ENCODE results near the gene C2orf15.
"Not testable (repeated sequence)": the region's sequence is repeated elsewhere in the genome, so short reads cannot be mapped to it uniquely, and the experiment has no call there.

The C2orf15 gene

DNA sequence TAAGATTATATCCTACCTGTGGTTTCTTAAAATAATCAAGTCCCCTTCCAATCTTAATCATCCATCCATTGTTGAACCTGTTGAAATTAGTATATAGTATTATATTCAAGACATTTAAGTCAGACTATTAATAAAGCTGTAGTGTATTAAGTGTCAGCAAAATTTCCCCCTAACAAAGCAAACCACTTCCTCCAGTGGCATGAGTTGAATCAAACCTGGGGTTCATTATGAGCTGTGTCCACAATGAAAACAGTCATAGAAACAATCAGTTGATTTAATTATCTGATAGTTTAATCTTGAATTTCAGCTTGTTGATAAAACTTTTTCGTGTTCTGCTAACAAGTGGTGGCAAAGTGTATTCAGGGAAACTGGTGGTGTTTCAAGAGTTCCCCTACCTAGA lies 28.0 kb downstream of the C2orf15 start:
- DNase-seq = no peak

DNA sequence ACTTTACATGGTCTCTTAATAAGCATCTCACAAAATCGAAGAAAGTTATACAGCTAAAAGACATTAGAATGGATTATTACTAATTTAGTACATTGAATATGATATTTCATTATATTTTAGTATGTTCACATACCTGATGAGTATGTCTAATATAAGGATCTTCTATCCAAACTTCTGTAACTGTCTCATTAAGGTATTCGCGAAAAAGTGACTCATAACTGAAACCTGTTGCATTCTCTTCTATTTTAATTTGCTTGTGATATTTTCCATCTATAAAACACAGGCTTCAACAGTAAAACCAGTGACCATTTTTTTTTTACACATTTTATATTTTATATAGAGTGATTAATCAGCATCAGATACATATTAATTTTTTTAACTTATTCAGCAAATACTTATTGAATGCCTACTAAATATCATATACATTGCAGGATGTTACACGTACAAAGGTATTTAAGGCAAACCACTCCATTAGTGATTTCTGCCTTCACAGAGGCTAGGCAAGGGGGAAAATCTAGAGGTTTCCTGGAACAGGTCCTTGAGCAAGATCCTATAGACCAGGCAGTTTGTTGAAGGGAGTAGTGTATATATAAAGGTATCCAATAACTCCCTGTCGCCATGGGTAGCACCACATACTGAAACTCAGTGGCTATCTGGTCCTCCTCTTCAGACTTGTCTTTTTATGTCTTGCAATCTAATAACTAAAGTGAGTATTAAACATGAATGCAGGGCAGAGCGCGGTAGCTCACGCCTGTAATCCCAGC lies 30.1 kb downstream of the C2orf15 start:
- no peak for DNase-seq

DNA sequence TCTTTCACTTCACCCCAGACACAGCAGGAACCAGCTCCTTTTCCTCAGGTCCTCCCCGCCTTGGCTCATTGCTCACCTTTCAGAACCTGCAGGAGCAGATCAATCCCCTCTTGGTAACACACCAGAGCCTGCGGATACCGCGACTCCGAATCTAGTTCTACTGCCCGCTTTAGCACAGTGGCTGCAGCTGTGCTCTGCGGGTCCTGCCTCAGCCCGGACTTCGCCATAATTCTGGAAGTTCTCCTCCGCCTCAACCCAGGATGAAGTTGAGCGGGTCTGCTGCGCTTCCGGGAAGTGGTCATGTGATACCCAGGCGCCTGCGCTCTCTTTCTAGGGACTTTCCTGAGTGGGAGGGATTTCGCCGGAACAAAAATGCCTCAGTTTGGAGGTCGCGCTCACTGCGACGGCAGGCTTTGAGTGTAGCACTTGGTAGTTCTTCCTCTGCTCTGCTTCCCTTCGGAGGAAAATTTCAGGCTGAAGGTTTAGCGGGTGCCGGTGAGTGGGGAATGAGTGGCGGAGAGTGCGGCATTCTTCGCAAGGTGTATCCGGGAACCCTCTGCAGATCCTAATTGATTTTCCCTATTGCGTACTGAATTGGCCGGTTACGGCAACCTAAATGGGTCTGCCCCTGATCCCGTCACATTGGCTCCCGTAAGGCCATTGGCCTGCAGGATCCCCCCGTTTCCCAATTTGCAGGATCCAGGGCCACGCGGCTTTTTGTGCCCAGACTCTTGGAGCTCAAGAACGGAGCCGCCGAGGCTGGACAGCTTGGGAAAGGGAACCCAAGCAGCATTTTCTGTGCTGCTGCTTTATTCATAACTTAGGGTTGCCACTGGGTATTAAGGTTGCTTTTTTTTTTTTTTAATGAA lies 39.5 kb downstream of the C2orf15 start, which contains the start of the genes MITD1 and MRPL30:
TSS of gene MITD1 (minus strand) at position 304 of the 869 bp plus-strand sequence. CDS start at position 227, 77 bp downstream.
TSS of gene MRPL30 (plus strand) at position 430 of the 869 bp plus-strand sequence. CDS start 5,020 bp downstream, outside the sequence.
- peak; percentile 92 for DNase-seq

DNA sequence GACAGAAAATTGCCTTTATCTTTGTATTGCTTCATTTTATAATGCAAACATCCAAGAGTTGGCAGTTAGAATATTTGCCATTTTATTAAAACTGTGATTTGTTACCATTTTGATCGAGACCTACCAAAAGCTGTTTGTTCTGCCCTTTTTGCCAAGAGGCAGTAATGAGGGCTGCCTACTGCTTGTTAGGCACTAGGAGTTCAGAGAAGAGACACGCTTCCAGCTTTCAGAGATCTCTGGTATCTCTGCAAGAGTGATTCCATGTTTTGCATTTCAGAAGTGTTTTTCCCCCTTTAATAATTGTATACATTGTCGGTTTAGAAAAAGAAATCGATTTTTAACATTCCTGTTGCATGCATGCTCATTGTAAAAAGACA lies 40.1 kb downstream of the C2orf15 start:
- no peak for DNase-seq

DNA sequence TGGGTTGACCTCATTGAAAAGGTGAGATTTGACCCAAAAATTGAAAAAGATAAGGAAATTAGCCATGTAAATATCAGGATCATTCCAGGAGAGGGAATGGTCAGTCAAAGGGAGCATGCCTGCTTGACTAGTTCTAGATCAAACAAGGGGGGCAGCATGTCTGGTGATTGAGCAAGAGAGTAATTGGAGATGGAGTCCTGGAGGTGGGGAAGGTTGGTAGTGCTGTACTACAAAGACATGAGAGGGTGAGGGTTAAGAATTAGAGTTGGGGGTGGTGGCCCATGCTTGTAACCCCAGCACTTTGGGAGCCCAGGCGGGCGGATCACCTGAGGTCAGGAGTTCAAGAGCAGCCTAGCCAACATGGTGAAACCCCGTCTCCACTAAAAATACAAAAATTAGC lies 41.5 kb downstream of the C2orf15 start:
- no peak for DNase-seq

DNA sequence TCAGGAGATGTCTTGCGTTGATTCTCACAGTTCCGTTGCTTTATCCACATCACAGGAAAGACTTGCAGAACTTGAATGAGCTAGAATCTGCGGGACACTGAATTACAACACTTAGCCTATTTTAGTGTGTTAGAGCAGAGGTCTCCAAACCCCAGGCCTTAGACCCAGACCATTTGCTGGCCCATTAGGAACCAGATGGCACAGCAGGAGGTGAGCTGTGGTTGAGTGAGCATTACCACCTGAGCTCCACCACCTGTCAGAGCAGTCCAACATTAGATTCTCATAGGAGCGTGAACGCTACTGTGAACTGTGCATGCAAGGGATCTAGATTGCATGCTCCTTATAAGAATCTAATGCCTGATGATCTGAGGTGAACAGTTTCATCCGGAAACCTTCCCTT lies 43.3 kb downstream of the C2orf15 start:
- no peak for DNase-seq

DNA sequence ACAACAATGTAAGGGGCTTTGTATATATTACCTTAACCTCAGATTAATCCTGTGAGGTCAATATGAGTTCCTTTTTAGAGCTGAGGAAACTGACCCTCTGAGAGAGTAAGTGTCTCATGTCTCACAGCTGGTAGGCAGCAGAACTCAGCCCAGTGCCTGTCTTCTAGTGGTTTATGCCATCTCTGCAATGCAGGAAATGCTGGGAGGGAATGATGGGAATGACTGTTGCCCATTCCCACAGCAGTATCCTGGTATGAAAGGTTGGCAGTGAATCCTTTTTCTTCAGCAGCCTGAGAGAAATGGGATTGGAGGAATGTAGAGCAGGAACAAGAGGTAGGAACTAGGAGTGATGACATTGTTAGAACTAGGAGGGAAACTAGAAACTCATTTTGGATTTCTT lies 45.5 kb downstream of the C2orf15 start:
- no peak for DNase-seq

DNA sequence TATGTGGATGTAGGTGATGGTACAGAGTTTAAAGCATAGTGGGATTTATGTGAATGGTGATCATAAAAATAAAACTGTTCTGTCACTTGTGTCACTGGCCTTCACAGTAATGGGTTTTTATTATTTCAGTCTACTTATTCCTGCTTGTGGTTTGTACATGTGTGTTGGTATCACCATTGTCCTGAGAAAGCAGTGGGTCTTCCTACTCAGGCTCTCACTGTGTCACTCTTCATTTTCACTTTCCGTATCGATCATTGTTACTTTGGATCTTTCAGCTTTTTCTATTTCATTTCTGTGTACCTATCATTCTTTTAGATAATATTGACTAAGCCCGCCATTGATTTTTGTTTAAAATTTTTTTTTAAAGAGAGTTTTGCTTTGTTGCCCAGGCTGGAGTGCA lies 46.9 kb downstream of the C2orf15 start:
- DNase-seq = no peak

DNA sequence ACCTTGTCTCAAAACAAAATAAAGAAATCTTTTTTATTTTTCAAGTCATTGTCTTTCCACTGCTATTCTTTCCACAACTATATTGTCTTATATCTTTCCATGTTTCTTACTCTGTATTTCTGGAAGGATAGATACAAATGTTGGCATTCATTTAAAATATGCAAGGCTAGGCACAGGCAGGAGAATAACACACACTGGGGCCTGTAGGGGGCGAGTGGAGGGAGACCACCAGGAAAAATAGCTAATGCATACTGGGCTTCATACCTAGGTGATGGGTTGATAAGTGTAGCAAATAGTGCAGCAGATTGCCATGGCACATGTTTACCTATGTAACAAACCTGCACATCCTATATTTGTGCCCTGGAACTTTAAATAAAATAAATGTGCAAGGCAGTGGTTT lies 49.0 kb downstream of the C2orf15 start:
- DNase-seq = no peak

DNA sequence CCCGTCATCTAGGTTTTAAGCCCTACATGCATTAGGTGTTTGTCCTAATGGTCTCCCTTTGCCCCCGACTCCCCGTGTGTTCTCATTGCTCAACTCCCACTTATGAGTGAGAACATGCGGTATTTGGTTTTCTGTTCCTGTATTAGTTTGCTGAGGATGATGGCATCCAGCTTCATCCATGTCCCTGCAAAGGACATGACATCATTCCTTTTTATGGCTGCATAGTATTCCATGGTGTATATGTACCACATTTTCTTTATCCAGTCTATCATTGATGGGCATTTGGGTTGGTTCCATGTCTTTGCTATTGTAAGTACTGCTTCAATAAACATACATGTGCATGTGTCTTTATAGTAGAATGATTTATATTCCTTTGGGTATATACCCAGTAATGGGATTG lies 50.9 kb downstream of the C2orf15 start:
- not testable (repeated sequence) for DNase-seq

DNA sequence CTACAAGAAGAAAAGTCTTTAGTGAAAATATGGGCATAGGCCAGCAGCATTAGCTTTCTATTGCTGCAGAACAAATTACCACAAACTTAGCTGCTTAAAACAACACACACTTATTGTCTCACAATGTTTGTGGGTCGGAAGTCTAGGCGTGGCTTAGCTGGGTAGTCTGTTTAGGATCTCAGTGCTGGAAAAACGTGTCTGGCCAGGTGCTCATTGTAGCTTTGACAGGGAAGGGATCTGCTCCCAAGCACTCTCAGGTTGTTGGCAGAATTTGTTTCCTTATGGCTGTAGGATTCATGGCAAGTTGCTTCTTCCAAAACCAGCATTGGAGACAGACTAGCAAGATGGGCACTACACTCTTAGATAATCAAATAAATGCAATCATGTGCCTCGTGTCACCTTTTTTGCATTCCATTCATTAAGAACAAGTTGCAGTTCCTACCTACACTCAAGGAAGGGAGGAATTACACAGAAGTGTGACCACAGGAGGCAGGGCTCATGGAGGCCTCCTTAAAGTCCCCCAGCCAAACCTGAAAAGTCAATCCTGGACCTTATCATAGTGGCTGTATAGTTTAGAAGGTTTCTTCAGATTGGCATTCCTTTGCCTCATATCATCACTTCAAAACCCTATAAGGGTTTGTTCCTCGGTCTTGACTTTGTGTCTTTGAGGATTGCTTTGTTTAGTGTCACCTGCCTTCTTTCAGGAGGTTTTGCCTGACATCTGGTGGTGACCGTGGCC lies 56.8 kb downstream of the C2orf15 start:
- DNase-seq = no peak

DNA sequence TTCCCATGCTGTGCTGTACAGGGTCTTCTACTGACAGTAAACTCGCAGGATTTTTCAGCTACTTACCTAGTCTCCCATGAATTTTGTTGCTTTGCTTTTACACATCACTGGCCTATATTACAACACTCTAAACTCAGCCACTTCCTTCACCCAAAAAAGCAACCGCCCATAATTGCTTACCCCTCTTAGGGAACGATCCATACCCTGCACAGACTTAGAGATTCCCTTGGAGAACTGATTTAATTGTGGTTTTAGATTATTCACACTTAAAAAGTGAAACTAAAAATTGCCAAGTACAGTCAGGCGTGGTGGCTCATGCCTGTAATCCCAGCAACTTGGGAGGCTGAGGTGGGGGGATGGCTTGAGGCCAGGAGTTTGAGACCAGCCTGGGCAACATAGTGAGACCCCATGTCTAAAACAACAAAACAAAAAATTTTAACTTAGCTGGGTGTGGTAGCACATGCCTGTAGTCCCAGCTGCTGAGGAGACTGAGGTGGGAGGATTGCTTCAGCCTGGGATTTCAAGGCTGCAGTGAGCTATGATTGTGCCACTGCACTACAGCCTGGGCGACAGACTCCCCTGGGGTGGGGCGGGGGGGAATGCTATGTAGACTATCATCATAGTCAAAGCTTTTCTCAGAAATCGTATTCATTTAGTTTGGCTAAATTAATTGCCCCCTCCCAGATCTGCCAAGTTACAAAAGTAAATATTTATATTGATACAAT lies 58.7 kb downstream of the C2orf15 start:
- no peak for DNase-seq

Measured in NCI-H446 treated with DMSO at 0.1 percent for 48 hours (cell line).